Subcutaneous adipose tissue (tissue), 4 donors: ENCODE measurements around the gene TCP11L2. TPM values are rescaled to one million over a fixed set of nuclear protein-coding genes. Genes with fewer than 3 reads are reported as not detected.

ENCODE experiments used
- small RNA-seq: library from RNA; depleted of rRNA; stranded (forward); fragments of <200 nt; gene quantifications from one replicate; pipeline ENCODE3, GENCODE V24; 2016
- total RNA-seq, 4 donors: library from RNA; depleted of rRNA; stranded (reverse); fragments of >200 nt; gene quantifications; one replicate each; pipeline ENCODE4 v1.1.0, GENCODE V29; 2016
- TF ChIP-seq, protein P1 (sequence below): fragments of 450-650 bp; IDR thresholded peaks from one replicate; pipeline ENCODE4 v1.5.1; 2016; ENCODE audit warnings: low read depth, mild to moderate bottlenecking, control low read depth, antibody characterized with exemption, moderate library complexity

TCP11L2 gene
- total RNA-seq, 4 donors from 2014 or later = 25.2 to 48.8 (median 38.8) TPM

DNA sequence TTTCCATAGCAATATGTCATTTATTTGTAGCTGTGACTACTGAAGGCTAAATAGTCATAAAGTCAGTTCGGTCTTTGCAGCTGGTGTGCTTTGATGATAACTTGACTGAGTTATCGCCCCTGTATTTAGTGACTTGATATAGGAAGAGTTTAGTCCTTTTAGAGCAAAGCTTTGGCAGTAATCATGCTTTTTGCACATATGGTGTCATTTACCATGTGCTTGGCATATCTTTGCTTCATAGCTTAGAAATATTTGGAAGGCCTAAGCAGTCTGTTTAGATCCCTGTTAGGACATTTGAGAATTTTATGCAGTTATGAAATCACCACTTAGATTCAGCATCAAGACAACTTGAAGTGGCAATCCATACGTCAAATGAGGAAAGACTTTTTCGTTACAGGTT, 86.6 kb downstream of the TCP11L2 start:
- TF ChIP-seq, protein P1, sequence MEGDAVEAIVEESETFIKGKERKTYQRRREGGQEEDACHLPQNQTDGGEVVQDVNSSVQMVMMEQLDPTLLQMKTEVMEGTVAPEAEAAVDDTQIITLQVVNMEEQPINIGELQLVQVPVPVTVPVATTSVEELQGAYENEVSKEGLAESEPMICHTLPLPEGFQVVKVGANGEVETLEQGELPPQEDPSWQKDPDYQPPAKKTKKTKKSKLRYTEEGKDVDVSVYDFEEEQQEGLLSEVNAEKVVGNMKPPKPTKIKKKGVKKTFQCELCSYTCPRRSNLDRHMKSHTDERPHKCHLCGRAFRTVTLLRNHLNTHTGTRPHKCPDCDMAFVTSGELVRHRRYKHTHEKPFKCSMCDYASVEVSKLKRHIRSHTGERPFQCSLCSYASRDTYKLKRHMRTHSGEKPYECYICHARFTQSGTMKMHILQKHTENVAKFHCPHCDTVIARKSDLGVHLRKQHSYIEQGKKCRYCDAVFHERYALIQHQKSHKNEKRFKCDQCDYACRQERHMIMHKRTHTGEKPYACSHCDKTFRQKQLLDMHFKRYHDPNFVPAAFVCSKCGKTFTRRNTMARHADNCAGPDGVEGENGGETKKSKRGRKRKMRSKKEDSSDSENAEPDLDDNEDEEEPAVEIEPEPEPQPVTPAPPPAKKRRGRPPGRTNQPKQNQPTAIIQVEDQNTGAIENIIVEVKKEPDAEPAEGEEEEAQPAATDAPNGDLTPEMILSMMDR = no peak

DNA sequence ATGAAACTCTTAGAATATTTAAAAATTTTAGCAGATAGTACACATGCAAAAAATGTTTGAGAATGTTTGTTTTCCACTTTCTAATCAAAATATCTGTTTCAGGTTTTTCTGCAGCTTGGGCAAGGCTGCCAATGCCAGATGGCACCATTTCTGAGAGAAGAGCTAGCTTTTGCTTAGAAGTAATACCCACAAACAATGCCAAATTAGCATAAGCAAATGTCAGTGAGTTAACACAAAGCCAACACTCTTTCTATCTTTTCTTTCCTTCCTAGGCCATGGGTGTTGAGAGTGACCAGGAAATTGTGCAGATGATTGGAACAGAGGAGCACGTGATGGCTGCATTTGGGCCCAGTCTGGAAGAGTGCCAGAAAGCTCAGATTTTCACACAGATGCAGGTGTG, 90.2 kb downstream of the TCP11L2 start:
- TF ChIP-seq, protein P1 = no peak

Small RNA genes lying within 50 kb of the gene (small RNA-seq; reads per million reads assigned to genes)
- not detected for gene RNU7-94P

Other genes starting within 250 kb of the TCP11L2 start
- 10 to 100 TPM; 13.8 to 38.6 (median 22.8) TPM for gene NUAK1, start 163.8 kb upstream of the TCP11L2 start, total RNA-seq
- gene CKAP4, start 54.7 kb upstream of the TCP11L2 start, total RNA-seq = 10 to 100 TPM; 20.2 to 32.4 (median 24.7) TPM
- gene POLR3B, start 55.0 kb downstream of the TCP11L2 start, total RNA-seq = 10 to 100 TPM in 1 of 4 donors, 1 to 10 TPM in 3; 4.7 to 13.0 (median 5.6) TPM